K562 (cell line): ENCODE measurements around the gene CORO6. TPM values are rescaled to one million over a fixed set of nuclear protein-coding genes. Genes with fewer than 3 reads are reported as not detected.
A peak's percentile ranks its signal among the peaks of the same experiment; 100 is the strongest.

Experiments used
- ATAC-seq: fragments of 200-7000 bp; cut with Tn5 transposase; 3 replicates; pipeline ENCODE4 v1.9.1; 2020; ENCODE audit warnings: moderate library complexity
- BruUV-seq: library from RNA; stranded (reverse); fragments of 400-500 nt; replicated peaks from 2 replicates; lab custom pipeline; 2021; lab: Mats Ljungman, UMichigan
- CTCF ChIA-PET: fragments of 300-600 bp; formaldehyde crosslinking; extraction: SDS; loops from one replicate; lab custom pipeline; 2021; ENCODE audit warnings: low intra/inter-chr PET ratio; lab: Yijun Ruan, JAX
- POLR2A ChIA-PET: fragments of 300-600, 350-650 bp; sonication (Branson Sonifier 250); formaldehyde crosslinking; extraction: SDS; loops from one replicate; lab custom pipeline; 2021; ENCODE audit warnings: antibody characterized with exemption, inconsistent platforms; lab: Yijun Ruan, JAX
- DNase-seq, 4 experiments: peaks; one replicate each; pipeline versions ENCODE4 v3.0.0 to v3.0.0-alpha.2; 2011 to 2018; ENCODE audit warnings: low spot score in 3 of 4, mixed read lengths in 3 of 4; ENCODE audit errors: extremely low read depth in 1 of 4
- FAIRE-seq: peaks from 2 replicates; lab custom pipeline; 2011; peaks lifted over from hg19 to GRCh38; lab: Jason Lieb, UNC
- H2AFZ ChIP-seq: 2 replicates; pipeline ENCODE4 v1.6.0; 2011; ENCODE audit warnings: low read depth, low read length, control low read depth, inconsistent platforms
- H3K27ac ChIP-seq: fragments of 200-600 bp; 3 replicates; pipeline ENCODE4 v1.8.0; 2011; ENCODE audit warnings: low read depth, mild to moderate bottlenecking, control low read depth, inconsistent platforms, low read length, moderate library complexity, mixed read lengths; ENCODE audit errors: extremely low read depth
- H3K27me3 ChIP-seq, 2 experiments: fragments of 300-600 bp in 1 of 2; 2 replicates in 1 of 2; 3 replicates in 1 of 2; pipeline versions ENCODE4 v1.6.0 to v1.8.0; 2011; ENCODE audit warnings: inconsistent platforms in 2 of 2, low read length in 2 of 2, mild to moderate bottlenecking in 1 of 2, mixed read lengths in 1 of 2, moderate library complexity in 1 of 2; ENCODE audit not compliant: control insufficient read depth in 2 of 2, insufficient read depth in 2 of 2
- H3K36me3 ChIP-seq: fragments of 300-600 bp; 3 replicates; pipeline ENCODE4 v1.8.0; 2011; ENCODE audit warnings: mild to moderate bottlenecking, low read length, inconsistent platforms; ENCODE audit not compliant: control insufficient read depth, insufficient read depth
- H3K4me1 ChIP-seq, 2 experiments: fragments of 200-600 bp in 1 of 2; replicated peaks in 1 of 2; 2 replicates in 1 of 2; 3 replicates in 1 of 2; pipeline versions ENCODE4 v1.5.1 to v1.8.0; 2011; ENCODE audit warnings: inconsistent platforms in 2 of 2, low read length in 2 of 2, mild to moderate bottlenecking in 1 of 2, mixed read lengths in 1 of 2, moderate library complexity in 1 of 2; ENCODE audit not compliant: control insufficient read depth in 2 of 2, insufficient read depth in 2 of 2
- H3K4me2 ChIP-seq: 2 replicates; pipeline ENCODE4 v1.6.1; 2011; ENCODE audit warnings: low read length, control low read depth, inconsistent platforms, mixed read lengths; ENCODE audit not compliant: insufficient read depth
- H3K4me3 ChIP-seq: fragments of 200-600 bp; sonication (generic), shearing (Covaris generic); 2 replicates; pipeline ENCODE4 v1.5.1; 2016; ENCODE audit warnings: control low read depth, inconsistent platforms
- H3K79me2 ChIP-seq: fragments of 200-600 bp; 3 replicates; pipeline ENCODE4 v1.8.0; 2011; ENCODE audit warnings: low read length, inconsistent platforms; ENCODE audit not compliant: control insufficient read depth, insufficient read depth
- H3K9ac ChIP-seq, 2 experiments: 2 replicates each; pipeline versions ENCODE4 v1.6.0 to v1.6.1; 2011; ENCODE audit warnings: low read depth in 2 of 2, low read length in 2 of 2, control low read depth in 1 of 2, inconsistent platforms in 1 of 2, mild to moderate bottlenecking in 1 of 2, mixed read lengths in 1 of 2; ENCODE audit not compliant: insufficient read depth in 1 of 2
- H3K9me1 ChIP-seq: one replicate; pipeline ENCODE4 v1.6.0; 2011; ENCODE audit warnings: inconsistent platforms, mild to moderate bottlenecking, low read length, moderate library complexity; ENCODE audit not compliant: control insufficient read depth, insufficient read depth
- H3K9me3 ChIP-seq: replicated peaks from 2 replicates; pipeline ENCODE4 v1.5.1; 2011; ENCODE audit warnings: low read depth, low read length, inconsistent platforms; ENCODE audit not compliant: control insufficient read depth, insufficient read depth
- H4K20me1 ChIP-seq: replicated peaks from 2 replicates; pipeline ENCODE4 v1.6.1; 2011; ENCODE audit warnings: low read length, inconsistent platforms, mixed read lengths; ENCODE audit not compliant: control insufficient read depth, insufficient read depth
- C11orf30 ChIP-seq: fragments of 450-650 bp; IDR thresholded peaks from 2 replicates; pipeline ENCODE4 v1.6.1; 2016; ENCODE audit warnings: low read depth, mild to moderate bottlenecking
- CTCF ChIP-seq, 3 experiments: IDR thresholded peaks in 2 of 3; conservative IDR thresholded peaks in 1 of 3; 2 replicates each; pipeline ENCODE4 v1.5.1; 2011 to 2012; ENCODE audit warnings: low read length in 3 of 3, mild to moderate bottlenecking in 3 of 3, control low read depth in 2 of 3, improper control_type of control experiment in 1 of 3, inconsistent platforms in 1 of 3, low read depth in 1 of 3, mixed read lengths in 1 of 3, moderate library complexity in 1 of 3; ENCODE audit not compliant: insufficient read depth in 2 of 3
- ETV1 ChIP-seq: fragments of 450-650 bp; conservative IDR thresholded peaks from 2 replicates; pipeline ENCODE4 v1.6.1; 2016; ENCODE audit warnings: missing genetic modification characterization, control low read depth, low read depth, missing compliant biosample characterization
- FOXK2 ChIP-seq, 2 experiments: fragments of 450-650 bp; IDR thresholded peaks in 1 of 2; conservative IDR thresholded peaks in 1 of 2; 2 replicates each; pipeline ENCODE4 v1.6.1; 2016; ENCODE audit warnings: low read depth in 2 of 2, mild to moderate bottlenecking in 1 of 2
- MEF2A ChIP-seq: IDR thresholded peaks from 2 replicates; pipeline ENCODE4 v1.6.1; 2011; ENCODE audit warnings: low read depth, mild to moderate bottlenecking, low read length, moderate library complexity; ENCODE audit not compliant: control insufficient read depth
- NR4A1 ChIP-seq, 2 experiments: fragments of 250-450 bp in 1 of 2; fragments of 450-650 bp in 1 of 2; sonication (Bioruptor Pico) in 1 of 2; IDR thresholded peaks; 2 replicates each; pipeline versions ENCODE4 v1.4.0 to v1.6.1; 2016 to 2020; ENCODE audit warnings: mild to moderate bottlenecking in 2 of 2, missing compliant biosample characterization in 1 of 2, missing genetic modification characterization in 1 of 2, moderate library complexity in 1 of 2
- NRF1 ChIP-seq, 2 experiments: fragments of 450-650 bp; IDR thresholded peaks in 1 of 2; conservative IDR thresholded peaks in 1 of 2; 2 replicates each; pipeline ENCODE4 v1.6.1; 2014; ENCODE audit warnings: mild to moderate bottlenecking in 2 of 2
- PCBP2 ChIP-seq: fragments of 200-400 bp; formaldehyde crosslinking; IDR thresholded peaks from 2 replicates; pipeline ENCODE4 v1.6.1; 2018; ENCODE audit warnings: low read length, low read depth, mild to moderate bottlenecking, moderate library complexity; ENCODE audit not compliant: poor library complexity, severe bottlenecking
- RAD21 ChIP-seq, 2 experiments: fragments of 250-450 bp in 1 of 2; fragments of 450-650 bp in 1 of 2; sonication (Bioruptor Pico) in 1 of 2; formaldehyde crosslinking in 1 of 2; IDR thresholded peaks in 1 of 2; conservative IDR thresholded peaks in 1 of 2; 2 replicates each; pipeline versions ENCODE4 v1.4.0 to v1.8.0; 2020 to 2022; ENCODE audit warnings: mild to moderate bottlenecking in 2 of 2, moderate library complexity in 1 of 2
- RNF2 ChIP-seq: sonication (generic); IDR thresholded peaks from 2 replicates; pipeline ENCODE4 v1.6.1; 2016
- SIX5 ChIP-seq, 2 experiments: IDR thresholded peaks; 2 replicates each; pipeline ENCODE4 v1.6.1; 2011; ENCODE audit warnings: low read length in 2 of 2, borderline replicate concordance in 1 of 2, low read depth in 1 of 2, mild to moderate bottlenecking in 1 of 2, moderate library complexity in 1 of 2; ENCODE audit not compliant: insufficient read depth in 1 of 2
- SRF ChIP-seq, 2 experiments: fragments of 250-450, 450-650 bp in 1 of 2; sonication (Bioruptor Pico) in 1 of 2; sonication (generic) in 1 of 2; formaldehyde crosslinking; IDR thresholded peaks; 2 replicates each; pipeline versions ENCODE4 v1.5.0 to v1.5.1; 2020 to 2022; ENCODE audit warnings: mild to moderate bottlenecking in 1 of 2, missing genetic modification reagents in 1 of 2
- ZNF431 ChIP-seq: sonication (generic); formaldehyde crosslinking; IDR thresholded peaks from 2 replicates; pipeline ENCODE4 v1.8.0; 2022; ENCODE audit warnings: mild to moderate bottlenecking, missing genetic modification reagents
- ZNF77 ChIP-seq: fragments of 250-450 bp; sonication (Bioruptor Pico); IDR thresholded peaks from 2 replicates; pipeline ENCODE4 v1.5.0; 2020
- in situ Hi-C: fragments of 300-500 bp; cut with MboI; formaldehyde crosslinking; loops from 4 replicates; pipeline ENCODE4 v1.15.0; 2018; ENCODE audit warnings: inconsistent platforms, mixed read lengths
- intact Hi-C: fragments of 100-400 bp; cut with micrococcal nuclease; formaldehyde crosslinking; loops from 2 replicates; pipeline ENCODE4 v1.14.2; 2022
- polyA plus RNA-seq, 8 experiments: library from polyadenylated mRNA; depleted of rRNA in 4 of 8; stranded (reverse) in 5 of 8; unstranded in 3 of 8; fragments of >200 nt; fragmentation: Nextera tagmentation in 2 of 8; fragmentation: Illumina TruSeq in 1 of 8; extraction: Ambion mirVana in 2 of 8; extraction: Trizol in 1 of 8; gene quantifications; 2 replicates each; pipeline versions ENCODE4 v1.2.1 to v1.2.3, GENCODE V29; 2011 to 2014; ENCODE audit warnings: inconsistent platforms in 1 of 8, missing spikeins in 1 of 8
- total RNA-seq, 7 experiments: library from RNA; depleted of rRNA in 6 of 7; stranded (reverse); fragments of >200 nt in 6 of 7; fragmentation: Illumina TruSeq in 2 of 7; extraction: Trizol in 2 of 7; gene quantifications; 2 replicates each; pipeline versions ENCODE4 v1.2.1 to v1.2.3, GENCODE V29; 2011 to 2021; ENCODE audit warnings: low replicate concordance in 1 of 7
- TF ChIP-seq, protein P1 (sequence below): fragments of 250-450 bp; sonication (Bioruptor Pico); IDR thresholded peaks from 2 replicates; pipeline ENCODE4 v1.5.1; 2021; ENCODE audit warnings: mild to moderate bottlenecking
- TF ChIP-seq, protein P2 (sequence below): sonication (generic); formaldehyde crosslinking; IDR thresholded peaks from 2 replicates; pipeline ENCODE4 v1.8.1; 2023; ENCODE audit warnings: mild to moderate bottlenecking, missing genetic modification reagents

The CORO6 gene
- total and polyA plus RNA-seq, 9 of the 15 experiments (the other 6 are each of a cell fraction or from before 2014, with no cell fraction given), result 0.04 to 11.9 (median 2.4) TPM

DNA sequence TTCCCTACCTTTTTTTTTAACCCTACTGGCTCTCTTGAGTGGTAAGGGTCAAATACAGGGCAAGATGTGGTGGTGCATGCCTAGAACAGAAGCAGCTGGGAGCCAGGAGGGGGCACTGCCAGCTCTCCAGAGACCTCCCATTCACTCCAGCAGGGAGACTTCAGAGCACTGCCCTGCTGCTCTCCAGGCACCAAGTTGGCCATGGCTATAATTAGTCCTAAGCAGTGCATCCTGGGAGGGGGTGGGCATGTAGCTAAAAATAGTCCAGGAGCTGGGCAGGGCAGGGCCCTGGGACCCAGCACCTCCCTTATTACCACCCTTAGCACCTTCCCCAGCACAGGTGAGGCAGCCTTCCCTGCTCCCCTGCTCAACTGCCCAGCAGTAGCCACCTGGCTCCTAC is 3.5 kb downstream of the CORO6 start:
- in situ Hi-C loops, result no loop called here
- TF ChIP-seq, protein P1, sequence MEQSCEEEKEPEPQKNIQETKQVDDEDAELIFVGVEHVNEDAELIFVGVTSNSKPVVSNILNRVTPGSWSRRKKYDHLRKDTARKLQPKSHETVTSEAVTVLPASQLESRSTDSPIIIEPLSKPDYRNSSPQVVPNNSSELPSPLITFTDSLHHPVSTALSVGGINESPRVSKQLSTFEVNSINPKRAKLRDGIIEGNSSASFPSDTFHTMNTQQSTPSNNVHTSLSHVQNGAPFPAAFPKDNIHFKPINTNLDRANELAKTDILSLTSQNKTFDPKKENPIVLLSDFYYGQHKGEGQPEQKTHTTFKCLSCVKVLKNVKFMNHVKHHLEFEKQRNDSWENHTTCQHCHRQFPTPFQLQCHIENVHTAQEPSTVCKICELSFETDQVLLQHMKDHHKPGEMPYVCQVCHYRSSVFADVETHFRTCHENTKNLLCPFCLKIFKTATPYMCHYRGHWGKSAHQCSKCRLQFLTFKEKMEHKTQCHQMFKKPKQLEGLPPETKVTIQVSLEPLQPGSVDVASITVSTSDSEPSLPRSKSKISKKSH (CRISPR knock-in tag), result no peak
- TF ChIP-seq SIX5 (IDR thresholded peaks at IDR 0.05; ENCODE audit: borderline replicate concordance in 1 of 2, insufficient read depth in 1 of 2, low read depth in 1 of 2, low read length in 2 of 2), result no peak
- no peak for TF ChIP-seq FOXK2 (conservative IDR thresholded peaks at IDR 0.05 in 1 of 2, IDR thresholded peaks at IDR 0.05 in 1 of 2; ENCODE audit: low read depth in 2 of 2)
- TF ChIP-seq RAD21 (CRISPR knock-in tag; conservative IDR thresholded peaks at IDR 0.05 in 1 of 2, IDR thresholded peaks at IDR 0.05 in 1 of 2), result peak in 1 of 2 experiments; percentile 18; a peak in 1 of 4 replicates
- TF ChIP-seq PCBP2, result no peak
- no peak for TF ChIP-seq ZNF77
- peak; percentile 11 to 29 (median 24); a peak in 2 of 6 replicates for TF ChIP-seq CTCF (IDR thresholded peaks at IDR 0.05 in 2 of 3, conservative IDR thresholded peaks at IDR 0.05 in 1 of 3; ENCODE audit: insufficient read depth in 2 of 3, low read depth in 1 of 3, low read length in 3 of 3)
- no peak for TF ChIP-seq ZNF431 (CRISPR knock-in tag)
- no peak for TF ChIP-seq RNF2
- TF ChIP-seq ETV1, result no peak
- TF ChIP-seq, protein P2, sequence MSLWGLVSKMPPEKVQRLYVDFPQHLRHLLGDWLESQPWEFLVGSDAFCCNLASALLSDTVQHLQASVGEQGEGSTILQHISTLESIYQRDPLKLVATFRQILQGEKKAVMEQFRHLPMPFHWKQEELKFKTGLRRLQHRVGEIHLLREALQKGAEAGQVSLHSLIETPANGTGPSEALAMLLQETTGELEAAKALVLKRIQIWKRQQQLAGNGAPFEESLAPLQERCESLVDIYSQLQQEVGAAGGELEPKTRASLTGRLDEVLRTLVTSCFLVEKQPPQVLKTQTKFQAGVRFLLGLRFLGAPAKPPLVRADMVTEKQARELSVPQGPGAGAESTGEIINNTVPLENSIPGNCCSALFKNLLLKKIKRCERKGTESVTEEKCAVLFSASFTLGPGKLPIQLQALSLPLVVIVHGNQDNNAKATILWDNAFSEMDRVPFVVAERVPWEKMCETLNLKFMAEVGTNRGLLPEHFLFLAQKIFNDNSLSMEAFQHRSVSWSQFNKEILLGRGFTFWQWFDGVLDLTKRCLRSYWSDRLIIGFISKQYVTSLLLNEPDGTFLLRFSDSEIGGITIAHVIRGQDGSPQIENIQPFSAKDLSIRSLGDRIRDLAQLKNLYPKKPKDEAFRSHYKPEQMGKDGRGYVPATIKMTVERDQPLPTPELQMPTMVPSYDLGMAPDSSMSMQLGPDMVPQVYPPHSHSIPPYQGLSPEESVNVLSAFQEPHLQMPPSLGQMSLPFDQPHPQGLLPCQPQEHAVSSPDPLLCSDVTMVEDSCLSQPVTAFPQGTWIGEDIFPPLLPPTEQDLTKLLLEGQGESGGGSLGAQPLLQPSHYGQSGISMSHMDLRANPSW (CRISPR knock-in tag), result no peak
- no peak for TF ChIP-seq SRF (CRISPR knock-in tag; IDR thresholded peaks at IDR 0.05)
- TF ChIP-seq MEF2A, result 0 out of 2 replicates have a peak, but pooled peaks have one; percentile 3
- TF ChIP-seq NR4A1 (CRISPR knock-in tag; IDR thresholded peaks at IDR 0.05), result no peak
- no peak for TF ChIP-seq NR4A1 (tag; IDR thresholded peaks at IDR 0.05)
- TF ChIP-seq NRF1 (conservative IDR thresholded peaks at IDR 0.05 in 1 of 2, IDR thresholded peaks at IDR 0.05 in 1 of 2), result no peak
- no peak for TF ChIP-seq C11orf30

More for the DNA sequence above, 3.5 kb downstream of the CORO6 start:
- Histone ChIP-seq H3K36me3 (no peaks in the 10 kb centered on the region), H3K4me3 (no peak overlapping the region), H3K9me1 (no peaks in the 10 kb centered on the region), H3K79me2 (no peaks in the 10 kb centered on the region), H2AFZ (no peak overlapping the region), H3K4me2 (no peak overlapping the region), H3K27me3 (no peaks in the 10 kb centered on the region), H3K4me1 (peaks cover 34 to 73% of the 10 kb centered on the region in 2 experiments), H3K9ac (no peak overlapping the region), H3K9me3 (no peaks in the 10 kb centered on the region), H4K20me1 (no peaks in the 10 kb centered on the region; the same call in 1 of the 2 replicates), H3K27ac (no peak overlapping the region)
- FAIRE-seq (no peak), DNase-seq (no peak), ATAC-seq (no peak)
- intact Hi-C loops, result loop anchor here (10.0 kb wide), 1 partner anchor 474 kb away; no protein-coding TSS in a partner anchor
- CTCF ChIA-PET, result interaction anchor here (0.5 to 1.4 kb wide), 4 partner anchors 160 to 475 kb away, joined by 3 to 5 read pairs (median 4); no protein-coding TSS in a partner anchor
- BruUV-seq, result no TSS peak
- POLR2A ChIA-PET, result no interaction called here
